ENCODE data around the gene NR0B2.
A peak's percentile ranks its signal among the peaks of the same experiment; 100 is the strongest.

The NR0B2 gene

GRCh38 chr1:26932531-26932930 is 18.8 kb upstream of the NR0B2 start:
- peaks cover 11 to 37% of the 10 kb centered on the region in 2 donors for H3K36me3 ChIP-seq (ENCODE audit: control insufficient read depth in 1 of 2, insufficient read depth in 2 of 2, low read length in 2 of 2)
- H3K27me3 ChIP-seq (ENCODE audit: low read depth, low read length) = no peaks in the 10 kb centered on the region
- H3K4me1 ChIP-seq (ENCODE audit: control insufficient read depth in 1 of 2, insufficient read depth in 2 of 2, low read length in 2 of 2) = no peaks in the 10 kb centered on the region
- no peak overlapping the region for H3K4me3 ChIP-seq (ENCODE audit: low read depth in 1 of 2, low read length in 2 of 2)
- H3K9me3 ChIP-seq (ENCODE audit: control insufficient read depth in 1 of 2, low read length in 2 of 2) = no peaks in the 10 kb centered on the region
- no peak overlapping the region for H3K27ac ChIP-seq (ENCODE audit: low read length)

GRCh38 chr1:26923711-26924110 is 9.9 kb upstream of the NR0B2 start:
- Histone ChIP-seq H3K36me3 (ENCODE audit: control insufficient read depth in 1 of 2, insufficient read depth in 2 of 2, low read length in 2 of 2) (peaks cover 17 to 25% of the 10 kb centered on the region in 2 donors), H3K27me3 (ENCODE audit: low read depth, low read length) (no peaks in the 10 kb centered on the region), H3K27ac (ENCODE audit: low read length) (no peak overlapping the region), H3K4me1 (ENCODE audit: control insufficient read depth in 1 of 2, insufficient read depth in 2 of 2, low read length in 2 of 2) (peaks cover 9 to 20% of the 10 kb centered on the region in 2 donors), H3K9me3 (ENCODE audit: control insufficient read depth in 1 of 2, low read length in 2 of 2) (no peaks in the 10 kb centered on the region), H3K4me3 (ENCODE audit: low read depth in 1 of 2, low read length in 2 of 2) (no peak overlapping the region)

DNA sequence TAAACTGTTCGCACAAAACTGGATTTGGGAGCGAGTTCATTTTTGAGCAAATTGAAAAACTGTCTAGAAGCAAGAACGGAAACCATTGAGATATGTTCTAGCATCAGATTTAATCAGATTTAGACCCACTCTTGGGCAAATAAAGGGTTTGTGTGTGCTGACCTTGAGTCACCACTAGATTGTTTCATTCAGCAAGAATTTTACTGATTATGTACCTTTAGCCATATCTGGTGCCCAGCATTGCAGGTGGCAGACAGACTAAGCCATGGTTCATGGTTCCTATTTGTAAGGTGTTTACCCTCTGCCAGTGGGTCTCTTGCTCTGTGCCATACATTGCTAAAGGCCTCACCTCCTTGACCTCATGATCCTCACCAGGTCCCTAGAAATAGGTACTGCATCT is 9.1 kb upstream of the NR0B2 start:
- H3K27ac ChIP-seq (ENCODE audit: low read length) = no peak overlapping the region
- peaks cover 9 to 20% of the 10 kb centered on the region in 2 donors for H3K4me1 ChIP-seq (ENCODE audit: control insufficient read depth in 1 of 2, insufficient read depth in 2 of 2, low read length in 2 of 2)
- no peaks in the 10 kb centered on the region for H3K9me3 ChIP-seq (ENCODE audit: control insufficient read depth in 1 of 2, low read length in 2 of 2)
- peak overlapping the region; percentile 87 to 95 for H3K4me3 ChIP-seq (ENCODE audit: low read depth in 1 of 2, low read length in 2 of 2)
- H3K36me3 ChIP-seq (ENCODE audit: control insufficient read depth in 1 of 2, insufficient read depth in 2 of 2, low read length in 2 of 2) = peaks cover 16 to 20% of the 10 kb centered on the region in 2 donors
- no peaks in the 10 kb centered on the region for H3K27me3 ChIP-seq (ENCODE audit: low read depth, low read length)

GRCh38 chr1:26922431-26922729 is 8.6 kb upstream of the NR0B2 start:
- Histone ChIP-seq H3K27me3 (ENCODE audit: low read depth, low read length) (no peaks in the 10 kb centered on the region), H3K9me3 (ENCODE audit: control insufficient read depth in 1 of 2, low read length in 2 of 2) (no peaks in the 10 kb centered on the region), H3K27ac (ENCODE audit: low read length) (peak overlapping the region; percentile 85), H3K4me3 (ENCODE audit: low read depth in 1 of 2, low read length in 2 of 2) (peak overlapping the region; percentile 87 to 95), H3K36me3 (ENCODE audit: control insufficient read depth in 1 of 2, insufficient read depth in 2 of 2, low read length in 2 of 2) (peaks cover 16 to 20% of the 10 kb centered on the region in 2 donors), H3K4me1 (ENCODE audit: control insufficient read depth in 1 of 2, insufficient read depth in 2 of 2, low read length in 2 of 2) (peaks cover 9 to 20% of the 10 kb centered on the region in 2 donors)

- H3K4me1 ChIP-seq (ENCODE audit: control insufficient read depth in 1 of 2, insufficient read depth in 2 of 2, low read length in 2 of 2) = peaks cover 9 to 20% of the 10 kb centered on the region in 2 donors
- H3K4me3 ChIP-seq (ENCODE audit: low read depth in 1 of 2, low read length in 2 of 2) = peak within 1 kb of the TSS; percentile 87 to 95
- no peaks in the 10 kb centered on the region for H3K27me3 ChIP-seq (ENCODE audit: low read depth, low read length)
- no peaks in the 10 kb centered on the region for H3K9me3 ChIP-seq (ENCODE audit: control insufficient read depth in 1 of 2, low read length in 2 of 2)
- H3K27ac ChIP-seq (ENCODE audit: low read length) = peak within 1 kb of the TSS; percentile 85
- H3K36me3 ChIP-seq (ENCODE audit: control insufficient read depth in 1 of 2, insufficient read depth in 2 of 2, low read length in 2 of 2) = peaks cover 13 to 17% of the 10 kb centered on the region in 2 donors
Observed at GRCh38 chr1:26921540-26922430, 8.0 kb upstream of the NR0B2 start, which contains the start of gene NUDC. Gene NUDC (plus strand): TSS chr1:26921743. CDS start chr1:26921849, 106 bp downstream.

DNA sequence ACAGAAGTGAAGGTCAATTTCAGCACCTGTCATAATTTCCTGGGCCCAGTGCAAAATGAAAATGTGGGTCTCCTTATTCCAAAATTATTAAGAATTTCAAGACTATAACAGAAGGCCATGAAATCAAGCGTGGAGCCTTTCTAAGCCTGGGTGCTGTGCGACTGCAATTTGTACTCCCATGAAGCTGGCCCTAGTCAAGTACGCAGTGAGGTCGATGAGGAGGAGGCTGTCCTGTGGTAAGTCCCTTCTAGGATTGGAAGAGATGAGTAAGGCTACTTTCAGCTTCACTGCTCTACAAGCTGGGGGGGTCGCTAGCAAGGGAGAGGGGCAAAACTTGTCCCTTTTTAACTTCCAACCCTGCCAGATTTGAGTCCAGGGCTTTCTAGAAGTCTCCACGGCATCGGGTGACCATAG is 7.4 kb upstream of the NR0B2 start:
- peaks cover 9 to 20% of the 10 kb centered on the region in 2 donors for H3K4me1 ChIP-seq (ENCODE audit: control insufficient read depth in 1 of 2, insufficient read depth in 2 of 2, low read length in 2 of 2)
- H3K27ac ChIP-seq (ENCODE audit: low read length) = peak overlapping the region; percentile 85
- peaks cover 11% of the 10 kb centered on the region in 2 donors for H3K36me3 ChIP-seq (ENCODE audit: control insufficient read depth in 1 of 2, insufficient read depth in 2 of 2, low read length in 2 of 2)
- H3K9me3 ChIP-seq (ENCODE audit: control insufficient read depth in 1 of 2, low read length in 2 of 2) = no peaks in the 10 kb centered on the region
- no peaks in the 10 kb centered on the region for H3K27me3 ChIP-seq (ENCODE audit: low read depth, low read length)
- H3K4me3 ChIP-seq (ENCODE audit: low read depth in 1 of 2, low read length in 2 of 2) = peak overlapping the region; percentile 87 to 95

DNA sequence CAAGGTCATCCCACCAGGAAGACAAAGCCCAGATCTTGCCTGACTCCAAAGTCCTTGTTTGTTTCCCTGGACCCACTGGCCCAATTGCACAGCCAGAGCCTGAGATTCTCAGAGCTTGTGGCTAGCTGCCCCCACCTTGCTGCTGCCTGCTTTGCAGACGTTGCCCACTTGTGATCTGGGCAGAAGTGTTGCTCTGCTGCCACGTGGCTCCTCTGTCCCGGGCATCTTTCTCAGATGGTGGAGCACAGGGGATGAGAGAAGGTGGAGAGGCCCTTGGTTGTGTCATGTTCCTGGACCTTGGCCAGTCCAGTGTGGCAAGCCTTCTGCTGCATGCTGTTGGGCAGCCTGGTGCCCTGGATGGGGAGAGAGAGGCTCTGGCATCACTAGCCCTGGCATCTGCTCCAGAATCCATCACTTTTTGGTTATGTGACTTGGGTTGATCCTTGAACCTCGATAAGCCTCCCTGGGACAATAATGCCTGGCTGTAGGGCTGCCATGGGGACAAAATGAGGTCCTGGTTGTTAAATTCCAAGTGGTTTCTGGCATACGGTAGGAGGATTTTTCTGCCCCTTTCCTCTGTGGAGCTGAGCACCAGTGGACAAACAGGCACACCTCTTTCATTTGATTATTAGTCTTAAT is 1.5 kb upstream of the NR0B2 start:
- Histone ChIP-seq H3K9me3 (ENCODE audit: control insufficient read depth in 1 of 2, low read length in 2 of 2) (no peaks in the 10 kb centered on the region), H3K36me3 (ENCODE audit: control insufficient read depth in 1 of 2, insufficient read depth in 2 of 2, low read length in 2 of 2) (no peaks in the 10 kb centered on the region), H3K27me3 (ENCODE audit: low read depth, low read length) (no peaks in the 10 kb centered on the region), H3K4me1 (ENCODE audit: control insufficient read depth in 1 of 2, insufficient read depth in 2 of 2, low read length in 2 of 2) (no peaks in the 10 kb centered on the region), H3K4me3 (ENCODE audit: low read depth in 1 of 2, low read length in 2 of 2) (no peak overlapping the region), H3K27ac (ENCODE audit: low read length) (peak overlapping the region; percentile 5)

GRCh38 chr1:26913389-26913753 is 404 bp downstream of the NR0B2 start:
- no peaks in the 10 kb centered on the region for H3K4me1 ChIP-seq (ENCODE audit: control insufficient read depth in 1 of 2, insufficient read depth in 2 of 2, low read length in 2 of 2)
- peak overlapping the region; percentile 65 for H3K27ac ChIP-seq (ENCODE audit: low read length)
- no peaks in the 10 kb centered on the region for H3K9me3 ChIP-seq (ENCODE audit: control insufficient read depth in 1 of 2, low read length in 2 of 2)
- no peaks in the 10 kb centered on the region for H3K36me3 ChIP-seq (ENCODE audit: control insufficient read depth in 1 of 2, insufficient read depth in 2 of 2, low read length in 2 of 2)
- H3K4me3 ChIP-seq (ENCODE audit: low read depth in 1 of 2, low read length in 2 of 2) = peak overlapping the region in 1 of 2 donors; percentile 66
- H3K27me3 ChIP-seq (ENCODE audit: low read depth, low read length) = no peaks in the 10 kb centered on the region

GRCh38 chr1:26912147-26912490 is 1.7 kb downstream of the NR0B2 start:
- no peaks in the 10 kb centered on the region for H3K9me3 ChIP-seq (ENCODE audit: control insufficient read depth in 1 of 2, low read length in 2 of 2)
- no peaks in the 10 kb centered on the region for H3K27me3 ChIP-seq (ENCODE audit: low read depth, low read length)
- peak overlapping the region; percentile 65 for H3K27ac ChIP-seq (ENCODE audit: low read length)
- H3K4me1 ChIP-seq (ENCODE audit: control insufficient read depth in 1 of 2, insufficient read depth in 2 of 2, low read length in 2 of 2) = no peaks in the 10 kb centered on the region
- H3K4me3 ChIP-seq (ENCODE audit: low read depth in 1 of 2, low read length in 2 of 2) = peak overlapping the region in 1 of 2 donors; percentile 66
- H3K36me3 ChIP-seq (ENCODE audit: control insufficient read depth in 1 of 2, insufficient read depth in 2 of 2, low read length in 2 of 2) = no peaks in the 10 kb centered on the region

GRCh38 chr1:26911399-26912146 is 2.2 kb downstream of the NR0B2 start:
- H3K36me3 ChIP-seq (ENCODE audit: control insufficient read depth in 1 of 2, insufficient read depth in 2 of 2, low read length in 2 of 2) = no peaks in the 10 kb centered on the region
- no peak overlapping the region for H3K27ac ChIP-seq (ENCODE audit: low read length)
- H3K27me3 ChIP-seq (ENCODE audit: low read depth, low read length) = no peaks in the 10 kb centered on the region
- H3K4me1 ChIP-seq (ENCODE audit: control insufficient read depth in 1 of 2, insufficient read depth in 2 of 2, low read length in 2 of 2) = no peaks in the 10 kb centered on the region
- H3K4me3 ChIP-seq (ENCODE audit: low read depth in 1 of 2, low read length in 2 of 2) = peak overlapping the region in 1 of 2 donors; percentile 66
- H3K9me3 ChIP-seq (ENCODE audit: control insufficient read depth in 1 of 2, low read length in 2 of 2) = no peaks in the 10 kb centered on the region

Measured in muscle layer of duodenum (tissue), 2 donors.